Ishikawa (cell line): Measurements from ENCODE around the gene DHRSX.

Experiments used
- TCF12 ChIP-seq: IDR thresholded peaks from 2 replicates; pipeline ENCODE4 v1.6.1; 2012; ENCODE audit warnings: low read depth
- YY1 ChIP-seq: IDR thresholded peaks from 2 replicates; pipeline ENCODE4 v1.6.1; 2012; ENCODE audit warnings: low read depth
- TF ChIP-seq, protein P1 (sequence below): IDR thresholded peaks from 2 replicates; pipeline ENCODE4 v1.6.1; 2012

DNA sequence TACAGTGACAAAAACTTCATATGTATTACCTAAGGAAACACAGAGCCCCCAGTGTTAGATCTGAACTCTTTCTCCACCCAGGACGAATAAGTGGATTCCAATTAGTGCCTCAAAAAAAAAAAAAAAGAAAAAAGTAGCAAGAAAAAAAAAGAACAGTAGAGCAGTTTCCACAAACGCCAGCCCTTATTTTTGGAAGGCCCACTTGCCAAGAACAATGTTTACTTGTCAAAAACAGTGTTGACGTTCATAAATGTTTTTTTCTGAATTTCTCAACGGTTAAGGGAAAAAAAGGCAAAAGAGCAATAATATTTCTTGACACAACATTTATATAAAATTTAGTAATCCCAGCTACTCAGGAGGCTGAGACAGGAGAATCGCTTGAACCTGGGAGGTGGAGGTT lies 38.7 kb downstream of the DHRSX start:
- TF ChIP-seq, protein P1, sequence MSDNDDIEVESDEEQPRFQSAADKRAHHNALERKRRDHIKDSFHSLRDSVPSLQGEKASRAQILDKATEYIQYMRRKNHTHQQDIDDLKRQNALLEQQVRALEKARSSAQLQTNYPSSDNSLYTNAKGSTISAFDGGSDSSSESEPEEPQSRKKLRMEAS: no peak
- TF ChIP-seq TCF12 (no peak), YY1 (no peak)
